Retinal pigment epithelial cell (primary cell): ENCODE results near the gene SUCLA2.
"Not testable (repeated sequence)": the region's sequence is repeated elsewhere in the genome, so short reads cannot be mapped to it uniquely, and the experiment has no call there.

Experiments used
- DNase-seq: peaks from one replicate; pipeline ENCODE4 v3.0.0-alpha.2; 2010; ENCODE audit warnings: low read depth
- H3K4me3 ChIP-seq: 2 replicates; pipeline ENCODE4 v1.5.1; 2011; ENCODE audit warnings: mild to moderate bottlenecking, low read length, control low read depth, moderate library complexity
- CTCF ChIP-seq: conservative IDR thresholded peaks from 2 replicates; pipeline ENCODE4 v1.5.1; 2011; ENCODE audit warnings: low read depth, low read length, control low read depth, inconsistent platforms

Gene SUCLA2

GRCh38 chr13:47962237-47962636 lies 38.8 kb downstream of the SUCLA2 start:
- TF ChIP-seq CTCF: no peak
- DNase-seq: no peak
- no peak overlapping the region for H3K4me3 ChIP-seq

GRCh38 chr13:47959468-47960247 lies 41.4 kb downstream of the SUCLA2 start:
- H3K4me3 ChIP-seq: no peak overlapping the region
- no peak for TF ChIP-seq CTCF
- DNase-seq: no peak

GRCh38 chr13:47957073-47957472 lies 44.0 kb downstream of the SUCLA2 start:
- no peak for TF ChIP-seq CTCF
- DNase-seq: no peak
- no peak overlapping the region for H3K4me3 ChIP-seq

- H3K4me3 ChIP-seq: no peak overlapping the region
- no peak for DNase-seq
- no peak for TF ChIP-seq CTCF
Measured at GRCh38 chr13:47955836-47956235, 45.2 kb downstream of the SUCLA2 start.

GRCh38 chr13:47949799-47950198 lies 51.3 kb downstream of the SUCLA2 start:
- DNase-seq: no peak
- TF ChIP-seq CTCF: no peak
- no peak overlapping the region for H3K4me3 ChIP-seq

- TF ChIP-seq CTCF: no peak
- DNase-seq: no peak
- H3K4me3 ChIP-seq: no peak overlapping the region
Measured at GRCh38 chr13:47945738-47946137, 55.3 kb downstream of the SUCLA2 start.

- H3K4me3 ChIP-seq, DNase-seq: not testable (repeated sequence)
Measured at GRCh38 chr13:47945146-47945545, 55.9 kb downstream of the SUCLA2 start.
